MCF 10A (cell line): Measurements from ENCODE around the gene ALDH1A2. TPM values are rescaled to one million over a fixed set of nuclear protein-coding genes. Genes with fewer than 3 reads are reported as not detected.
A peak's percentile ranks its signal among the peaks of the same experiment; 100 is the strongest.

ENCODE experiments used
- BruUV-seq: library from RNA; stranded (reverse); fragments of 400-500 nt; replicated peaks from 2 replicates; lab custom pipeline; 2021; lab: Mats Ljungman, UMichigan
- CTCF ChIA-PET: fragments of 300-600 bp; sonication (Branson Sonifier 250); formaldehyde crosslinking; extraction: SDS; loops from one replicate; lab custom pipeline; 2021; ENCODE audit warnings: antibody characterized with exemption, inconsistent platforms; lab: Yijun Ruan, JAX
- POLR2A ChIA-PET: fragments of 300-600, 350-650 bp; sonication (Branson Sonifier 250); formaldehyde crosslinking; extraction: SDS; loops from one replicate; lab custom pipeline; 2020; ENCODE audit warnings: antibody characterized with exemption, inconsistent platforms; lab: Yijun Ruan, JAX
- DNase-seq: peaks from one replicate; pipeline ENCODE4 v3.0.0-alpha.2; 2018; ENCODE audit not compliant: unreplicated experiment
- H3K27ac Mint-ChIP-seq: one replicate; pipeline ENCODE4 v1.8.0; 2022; ENCODE audit warnings: mild to moderate bottlenecking, low read depth, mixed read lengths; ENCODE audit not compliant: unreplicated experiment
- H3K27me3 Mint-ChIP-seq: one replicate; pipeline ENCODE4 v1.8.0; 2022; ENCODE audit warnings: mixed read lengths; ENCODE audit not compliant: insufficient read depth, unreplicated experiment
- H3K36me3 Mint-ChIP-seq: one replicate; pipeline ENCODE4 v1.8.0; 2022; ENCODE audit warnings: mild to moderate bottlenecking, moderate library complexity, mixed read lengths; ENCODE audit not compliant: insufficient read depth, unreplicated experiment
- H3K4me1 Mint-ChIP-seq: one replicate; pipeline ENCODE4 v1.8.0; 2022; ENCODE audit warnings: mixed read lengths; ENCODE audit not compliant: insufficient read depth, unreplicated experiment
- H3K4me3 Mint-ChIP-seq: one replicate; pipeline ENCODE4 v1.8.0; 2022; ENCODE audit warnings: mild to moderate bottlenecking, moderate library complexity, mixed read lengths; ENCODE audit not compliant: unreplicated experiment
- H3K9me3 Mint-ChIP-seq: one replicate; pipeline ENCODE4 v1.8.0; 2022; ENCODE audit warnings: mixed read lengths; ENCODE audit not compliant: unreplicated experiment
- CTCF ChIP-seq: fragments of 200-600 bp; IDR thresholded peaks from one replicate; pipeline ENCODE4 v1.8.0; 2022; ENCODE audit warnings: antibody characterized with exemption, mild to moderate bottlenecking; ENCODE audit not compliant: unreplicated experiment
- intact Hi-C: fragments of 100-400 bp; cut with micrococcal nuclease; formaldehyde crosslinking; loops from 2 replicates; pipeline ENCODE4 v1.14.1; 2022
- total RNA-seq: library from RNA; stranded (reverse); gene quantifications from 2 replicates; pipeline ENCODE4 v1.2.3, GENCODE V29; 2022

Gene ALDH1A2
- total RNA-seq, 1 experiment from 2014 or later, result 1.2 TPM

DNA sequence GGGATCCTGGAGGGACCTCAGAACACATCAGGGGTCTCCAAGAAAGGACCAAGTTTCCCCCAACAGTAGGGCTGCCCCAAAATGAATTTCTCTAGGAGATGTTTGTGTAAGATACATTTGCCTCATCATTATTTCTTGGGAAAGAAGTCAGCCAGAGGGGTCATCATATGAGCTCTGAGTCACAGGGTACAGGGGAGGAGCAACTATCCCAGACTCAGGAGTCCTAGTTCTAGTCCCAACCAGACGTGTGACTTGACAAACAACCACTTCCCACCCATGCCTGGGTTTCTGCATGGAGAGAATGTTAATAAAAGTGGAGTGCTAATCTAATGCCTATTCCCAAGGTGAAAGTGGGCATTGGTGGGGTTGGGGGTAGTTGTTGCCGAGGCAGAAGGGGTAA, 144.1 kb downstream of the ALDH1A2 start:
- Mint-ChIP-seq H3K27ac (no peak overlapping the region), H3K9me3 (no peaks in the 10 kb centered on the region), H3K36me3 (no peaks in the 10 kb centered on the region), H3K4me1 (peaks cover 34% of the 10 kb centered on the region), H3K27me3 (no peaks in the 10 kb centered on the region), H3K4me3 (no peak overlapping the region)
- CTCF ChIA-PET, result interaction anchor here (1.4 to 2.5 kb wide), 2 partner anchors 55 to 145 kb away, joined by 5 to 11 read pairs; no protein-coding TSS in a partner anchor
- no peak for TF ChIP-seq CTCF
- intact Hi-C loops, result loop anchor here (5.0 kb wide), 1 partner anchor 54 kb away; no protein-coding TSS in a partner anchor
- peak; percentile 70 for DNase-seq
- POLR2A ChIA-PET, result no interaction called here
- no TSS peak for BruUV-seq

GRCh38 chr15:57920911-57921310, 144.6 kb downstream of the ALDH1A2 start:
- no peaks in the 10 kb centered on the region for H3K27me3 Mint-ChIP-seq
- intact Hi-C loops, result loop anchor here (5.0 kb wide), 1 partner anchor 54 kb away; no protein-coding TSS in a partner anchor
- H3K36me3 Mint-ChIP-seq, result no peaks in the 10 kb centered on the region
- TF ChIP-seq CTCF, result no peak
- DNase-seq, result no peak
- ChIA-PET POLR2A (interaction anchor here (1.2 kb wide), 1 partner anchor 20 kb away, joined by 4 read pairs; no protein-coding TSS in a partner anchor), CTCF (interaction anchor here (0.6 to 1.4 kb wide), 2 partner anchors 12 to 146 kb away, joined by 4 to 5 read pairs; no protein-coding TSS in a partner anchor)
- no peak overlapping the region for H3K27ac Mint-ChIP-seq
- BruUV-seq, result no TSS peak
- H3K4me1 Mint-ChIP-seq, result peaks cover 34% of the 10 kb centered on the region
- H3K4me3 Mint-ChIP-seq, result no peak overlapping the region
- H3K9me3 Mint-ChIP-seq, result no peaks in the 10 kb centered on the region

DNA sequence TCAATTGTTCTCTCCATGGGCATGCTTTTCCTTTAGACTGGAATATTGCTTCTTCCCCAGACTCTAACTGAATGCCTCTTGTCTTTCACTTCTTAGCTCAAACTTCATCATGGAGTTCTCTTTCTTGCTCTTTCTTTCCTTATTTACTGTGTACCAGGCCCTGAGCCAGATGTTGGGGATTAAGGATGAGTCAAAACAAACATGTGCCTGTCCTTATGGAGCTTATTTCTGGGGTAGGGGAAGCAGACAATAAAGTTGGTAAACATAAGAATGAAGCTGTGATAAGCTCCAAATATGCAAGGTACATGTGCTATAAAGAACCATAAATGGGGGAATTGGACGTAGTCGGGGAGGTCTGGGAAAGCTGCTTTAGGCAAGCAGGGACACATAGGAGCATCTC, 145.8 kb downstream of the ALDH1A2 start:
- no peaks in the 10 kb centered on the region for H3K27me3 Mint-ChIP-seq
- no peak overlapping the region for H3K27ac Mint-ChIP-seq
- BruUV-seq, result no TSS peak
- CTCF ChIA-PET, result interaction anchor here (0.9 kb wide), 1 partner anchor 147 kb away, joined by 4 read pairs; no protein-coding TSS in a partner anchor
- H3K36me3 Mint-ChIP-seq, result no peaks in the 10 kb centered on the region
- DNase-seq, result peak; percentile 11
- peaks cover 34% of the 10 kb centered on the region for H3K4me1 Mint-ChIP-seq
- no peak overlapping the region for H3K4me3 Mint-ChIP-seq
- intact Hi-C loops, result loop anchor here (5.0 kb wide), 1 partner anchor 52 kb away; no protein-coding TSS in a partner anchor
- no peak for TF ChIP-seq CTCF
- POLR2A ChIA-PET, result interaction anchor here (1.2 kb wide), 1 partner anchor 19 kb away, joined by 4 read pairs; no protein-coding TSS in a partner anchor
- H3K9me3 Mint-ChIP-seq, result no peaks in the 10 kb centered on the region

DNA sequence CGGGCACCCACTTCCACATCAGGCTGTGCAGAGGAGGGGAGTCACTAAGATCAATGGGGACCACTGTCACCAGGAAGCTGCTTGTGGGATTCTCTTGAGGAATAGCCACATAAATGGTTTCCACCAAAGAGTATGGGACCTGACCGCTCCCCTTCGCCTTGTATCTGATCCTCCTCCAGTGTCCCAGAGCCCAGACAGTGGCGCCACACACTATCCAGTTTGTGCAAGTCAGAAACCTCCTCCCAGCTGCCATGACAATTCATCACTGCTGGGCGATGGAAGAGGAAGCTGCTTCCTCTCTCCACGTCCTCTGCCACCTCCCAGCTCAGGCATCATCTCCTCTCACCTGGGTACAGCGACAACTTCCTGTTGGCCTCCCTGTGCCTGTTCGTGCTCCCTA, 147.5 kb downstream of the ALDH1A2 start:
- Mint-ChIP-seq H3K9me3 (no peaks in the 10 kb centered on the region), H3K4me3 (no peak overlapping the region), H3K4me1 (peaks cover 23% of the 10 kb centered on the region), H3K27ac (no peak overlapping the region), H3K36me3 (no peaks in the 10 kb centered on the region), H3K27me3 (no peaks in the 10 kb centered on the region)
- POLR2A ChIA-PET, result no interaction called here
- no peak for DNase-seq
- no TSS peak for BruUV-seq
- intact Hi-C loops, result no loop called here
- TF ChIP-seq CTCF, result no peak
- CTCF ChIA-PET, result interaction anchor here (0.9 kb wide), 2 partner anchors 57 to 152 kb away, joined by 4 read pairs; no protein-coding TSS in a partner anchor
